ENCODE measurements around the gene GNAI3.
"Not testable (repeated sequence)": the region's sequence is repeated elsewhere in the genome, so short reads cannot be mapped to it uniquely, and the experiment has no call there.

The GNAI3 gene

DNA sequence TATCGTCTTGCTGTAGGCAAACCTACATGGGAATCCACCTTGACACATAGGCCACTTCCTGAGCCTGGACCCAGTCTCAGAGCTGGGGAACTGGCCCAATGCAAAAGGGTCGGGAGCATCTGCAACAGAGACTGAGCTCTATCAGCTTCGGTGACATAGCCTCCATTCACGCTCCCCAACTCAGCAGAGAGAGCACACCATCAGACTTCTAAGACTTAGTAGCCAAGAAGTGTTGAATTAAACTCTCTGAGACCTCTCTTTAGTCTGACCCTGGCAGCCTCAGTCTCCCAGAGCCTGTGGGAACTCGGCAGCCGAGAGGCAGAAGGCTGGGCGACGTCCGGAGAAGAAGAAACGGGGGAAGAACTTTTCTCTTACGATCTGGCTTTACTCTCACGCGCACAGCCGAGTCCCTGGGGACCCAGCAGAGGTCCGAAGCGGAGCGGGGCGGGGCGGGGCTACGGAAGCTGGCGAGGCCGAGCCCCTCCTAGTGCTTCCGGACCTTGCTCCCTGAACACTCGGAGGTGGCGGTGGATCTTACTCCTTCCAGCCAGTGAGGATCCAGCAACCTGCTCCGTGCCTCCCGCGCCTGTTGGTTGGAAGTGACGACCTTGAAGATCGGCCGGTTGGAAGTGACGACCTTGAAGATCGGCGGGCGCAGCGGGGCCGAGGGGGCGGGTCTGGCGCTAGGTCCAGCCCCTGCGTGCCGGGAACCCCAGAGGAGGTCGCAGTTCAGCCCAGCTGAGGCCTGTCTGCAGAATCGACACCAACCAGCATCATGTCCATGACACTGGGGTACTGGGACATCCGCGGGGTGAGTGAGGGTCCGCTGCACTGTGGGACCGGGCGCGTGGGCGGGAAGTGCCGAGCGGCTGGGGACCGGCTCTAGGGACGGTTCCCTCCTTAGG is 107.5 kb downstream of the GNAI3 start, which contains the start of gene GSTM4:
Gene GSTM4 (plus strand): TSS at position 485 of the 905 bp plus-strand sequence. CDS start 291 bp downstream, at position 776.
- peak; percentile 52 for DNase-seq (ENCODE audit: low spot score)
- peak within 1 kb of the TSS; percentile 65 for H3K27ac ChIP-seq
- ChIA-PET CTCF (interaction anchor here (0.5 to 1.8 kb wide), 2 partner anchors 16 to 37 kb away, joined by 3 to 9 read pairs; no protein-coding TSS in a partner anchor), POLR2A (ENCODE audit: low non-redundant PET) (no interaction called here)
- no peak for TF ChIP-seq CTCF (conservative IDR thresholded peaks at IDR 0.05; ENCODE audit: low read depth)

DNA sequence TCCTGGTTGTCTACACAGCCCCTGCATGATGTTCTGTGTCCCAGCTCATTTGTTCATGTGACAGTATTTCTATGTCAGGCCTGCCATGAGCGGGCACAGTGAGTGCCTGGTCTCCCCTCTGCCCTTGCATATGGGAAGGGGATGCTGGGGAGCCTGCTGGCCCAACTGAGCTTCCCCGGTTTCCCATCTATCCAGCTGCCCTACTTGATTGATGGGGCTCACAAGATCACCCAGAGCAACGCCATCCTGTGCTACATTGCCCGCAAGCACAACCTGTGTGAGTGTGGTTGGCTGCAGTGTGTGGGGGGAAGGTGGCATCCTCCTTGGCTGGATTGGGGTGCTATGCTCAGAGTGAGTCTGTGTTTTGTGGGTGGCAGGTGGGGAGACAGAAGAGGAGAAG is 109.0 kb downstream of the GNAI3 start:
- H3K27ac ChIP-seq = no peak overlapping the region
- ChIA-PET POLR2A (ENCODE audit: low non-redundant PET) (no interaction called here), CTCF (interaction anchor here (1.8 kb wide), 1 partner anchor 17 kb away, joined by 9 read pairs; no protein-coding TSS in a partner anchor)
- DNase-seq (ENCODE audit: low spot score) = no peak
- no peak for TF ChIP-seq CTCF (conservative IDR thresholded peaks at IDR 0.05; ENCODE audit: low read depth)

DNA sequence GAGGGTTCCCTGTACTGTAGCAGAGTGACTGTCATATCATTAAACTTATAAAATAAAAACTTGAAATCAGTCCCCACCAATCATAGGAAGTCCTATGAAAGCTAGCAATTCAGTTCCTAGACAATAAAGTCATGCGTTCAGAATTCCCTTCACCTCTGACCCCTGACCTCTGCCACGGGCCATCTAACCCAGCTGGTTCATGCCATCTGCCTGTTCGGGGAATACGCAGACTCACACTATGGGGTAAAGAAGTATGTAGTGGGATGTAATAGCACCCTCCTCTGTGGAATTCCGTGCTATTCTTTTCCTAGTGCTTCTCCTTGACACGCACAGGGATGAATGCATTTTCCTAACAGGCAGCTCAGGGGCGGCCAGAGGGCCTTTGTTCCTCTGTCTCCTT is 109.6 kb downstream of the GNAI3 start:
- no peak for DNase-seq (ENCODE audit: low spot score)
- CTCF ChIA-PET = interaction anchor here (0.5 kb wide), 1 partner anchor 372 kb away, joined by 3 read pairs; no protein-coding TSS in a partner anchor
- no peak overlapping the region for H3K27ac ChIP-seq
- POLR2A ChIA-PET (ENCODE audit: low non-redundant PET) = no interaction called here
- no peak for TF ChIP-seq CTCF (conservative IDR thresholded peaks at IDR 0.05; ENCODE audit: low read depth)

GRCh38 chr1:109658533-109659042 is 110.2 kb downstream of the GNAI3 start:
- peak overlapping the region; percentile 19; the same call in 1 of the 2 replicates for H3K27ac ChIP-seq
- no peak for DNase-seq (ENCODE audit: low spot score)
- ChIA-PET POLR2A (ENCODE audit: low non-redundant PET) (no interaction called here), CTCF (interaction anchor here (0.5 kb wide), 1 partner anchor 371 kb away, joined by 3 read pairs; no protein-coding TSS in a partner anchor)
- no peak for TF ChIP-seq CTCF (conservative IDR thresholded peaks at IDR 0.05; ENCODE audit: low read depth)

- no peak for DNase-seq (ENCODE audit: low spot score)
- CTCF ChIA-PET = no interaction called here
- no peak overlapping the region for H3K27ac ChIP-seq
- POLR2A ChIA-PET (ENCODE audit: low non-redundant PET) = no interaction called here
- TF ChIP-seq CTCF (conservative IDR thresholded peaks at IDR 0.05; ENCODE audit: low read depth) = no peak
Observed at GRCh38 chr1:109659145-109659544, 110.7 kb downstream of the GNAI3 start.

DNA sequence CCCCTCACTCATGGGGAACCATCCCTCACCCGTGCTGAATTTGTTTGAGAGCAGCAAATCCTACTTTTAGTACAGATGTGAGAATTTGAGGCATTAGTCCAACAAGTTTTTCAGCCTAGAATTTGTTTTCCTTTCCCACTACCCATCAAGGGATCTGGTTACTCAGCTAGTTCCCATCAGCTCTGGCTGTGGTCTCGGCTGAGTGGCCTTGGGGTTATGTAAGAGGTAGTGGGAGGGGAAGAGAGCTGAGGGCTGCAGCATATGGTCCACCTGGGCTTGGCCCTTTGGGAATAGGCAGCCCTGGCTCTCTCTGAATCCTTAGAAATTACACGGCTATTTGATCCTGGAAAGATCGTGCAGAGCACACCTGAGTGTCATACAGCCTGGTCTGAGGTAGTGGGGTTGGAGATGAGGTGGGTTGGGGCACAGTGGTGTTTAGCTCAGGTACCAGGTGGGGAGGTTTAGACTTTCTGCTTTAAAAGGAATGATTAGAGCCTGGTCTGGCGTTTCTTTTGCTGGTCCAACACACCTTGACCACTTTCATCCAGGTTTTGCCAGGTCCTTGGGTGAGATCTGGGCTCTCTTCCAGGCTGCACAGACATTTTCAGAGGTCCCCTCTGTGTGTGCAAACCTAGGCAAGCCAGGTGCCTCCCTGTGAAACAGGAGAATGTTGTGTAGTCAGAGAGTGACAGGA is 111.7 kb downstream of the GNAI3 start:
- no peak overlapping the region for H3K27ac ChIP-seq
- ChIA-PET POLR2A (ENCODE audit: low non-redundant PET) (no interaction called here), CTCF (interaction anchor here (0.6 kb wide), 1 partner anchor 20 kb away, joined by 3 read pairs; no protein-coding TSS in a partner anchor)
- no peak for DNase-seq (ENCODE audit: low spot score)
- TF ChIP-seq CTCF (conservative IDR thresholded peaks at IDR 0.05; ENCODE audit: low read depth) = no peak

DNA sequence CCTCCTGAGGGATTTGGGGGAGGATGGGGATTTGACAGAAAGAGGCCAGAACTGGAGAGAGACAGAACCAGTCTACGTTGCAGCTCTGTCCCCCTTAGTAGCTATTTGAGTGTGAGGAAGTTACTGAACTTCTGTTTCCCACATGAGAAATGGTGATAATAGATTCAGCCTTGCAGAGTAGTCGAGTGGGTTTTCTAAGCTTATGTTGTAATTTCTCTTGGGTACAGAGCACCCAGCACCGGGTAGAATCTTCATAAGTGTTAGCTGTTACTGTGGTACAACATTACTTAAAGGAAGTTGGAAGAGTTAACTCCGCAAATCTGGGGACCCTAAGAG is 112.2 kb downstream of the GNAI3 start:
- H3K27ac ChIP-seq; DNase-seq (ENCODE audit: low spot score); POLR2A ChIA-PET (ENCODE audit: low non-redundant PET): not testable (repeated sequence)
- CTCF ChIA-PET = interaction anchor here (0.6 kb wide), 1 partner anchor 20 kb away, joined by 3 read pairs; no protein-coding TSS in a partner anchor
